Measurements from ENCODE around the gene ZBTB8OS. TPM values are rescaled to one million over a fixed set of nuclear protein-coding genes. Genes with fewer than 3 reads are reported as not detected.
"Not testable (repeated sequence)": the region's sequence is repeated elsewhere in the genome, so short reads cannot be mapped to it uniquely, and the experiment has no call there.

The ZBTB8OS gene
- total RNA-seq (10 to 100 TPM; 12.3 to 17.2 TPM), polyA plus RNA-seq (10 to 100 TPM; 16.1 to 33.8 TPM)

GRCh38 chr1:32650248-32650751 lies at the start of gene ZBTB8OS:
ZBTB8OS (minus strand) TSS chr1:32650550; CDS start chr1:32650529, 21 bp downstream.
- Histone ChIP-seq H3K9me3 (ENCODE audit: control insufficient read depth in 4 of 4, low read length in 3 of 4) (no peaks in the 10 kb centered on the region), H3K9ac (ENCODE audit: low read depth in 1 of 2, low read length in 2 of 2) (peak within 1 kb of the TSS; percentile 94 to 95), H3K27me3 (ENCODE audit: control insufficient read depth in 4 of 4, insufficient read depth in 4 of 4, low read length in 3 of 4) (no peaks in the 10 kb centered on the region), H3K4me1 (ENCODE audit: control insufficient read depth in 4 of 4, insufficient read depth in 4 of 4, low read length in 3 of 4) (peaks cover 4 to 25% (median 18%) of the 10 kb centered on the region in 4 donors), H3K27ac (ENCODE audit: low read depth in 1 of 2, low read length in 2 of 2) (peak within 1 kb of the TSS; percentile 99 to 100), H3K4me3 (ENCODE audit: low read depth in 1 of 3, low read length in 3 of 3) (peak within 1 kb of the TSS; percentile 84 to 100 (median 84)), H3K36me3 (ENCODE audit: control insufficient read depth in 4 of 4, insufficient read depth in 3 of 4, low read depth in 1 of 4, low read length in 3 of 4) (peaks cover 4 to 8% (median 4%) of the 10 kb centered on the region in 4 donors)
- WGBS: under 1% methylated on average over 21 of the region's 21 CpGs
- TF ChIP-seq MAX (IDR thresholded peaks at IDR 0.05) (peak; percentile 87), FOXA2 (IDR thresholded peaks at IDR 0.05) (no peak), YY1 (IDR thresholded peaks at IDR 0.05) (no peak), REST (IDR thresholded peaks at IDR 0.05) (peak; percentile 19), TAF1 (conservative IDR thresholded peaks at IDR 0.05) (peak; percentile 68), CTCF (IDR thresholded peaks at IDR 0.05; ENCODE audit: low read depth, low read length, missing input control) (no peak), SP1 (IDR thresholded peaks at IDR 0.05) (peak; percentile 62), GABPA (IDR thresholded peaks at IDR 0.05 in 1 of 2, conservative IDR thresholded peaks at IDR 0.05 in 1 of 2) (peak; percentile 95 to 97), ATF3 (IDR thresholded peaks at IDR 0.05) (no peak), HNF4A (conservative IDR thresholded peaks at IDR 0.05) (peak; percentile 79 to 88), RAD21 (IDR thresholded peaks at IDR 0.05) (no peak), RXRA (IDR thresholded peaks at IDR 0.05) (peak in 1 of 2 donors; percentile 23), EGR1 (IDR thresholded peaks at IDR 0.05; ENCODE audit: low read depth in 2 of 2) (peak; percentile 42 to 57), JUND (IDR thresholded peaks at IDR 0.05) (peak in 1 of 2 donors; percentile 34), ZBTB33 (IDR thresholded peaks at IDR 0.05) (no peak), NR2F2 (IDR thresholded peaks at IDR 0.05) (no peak), FOXA1 (IDR thresholded peaks at IDR 0.05) (no peak), HNF4G (IDR thresholded peaks at IDR 0.05) (peak; percentile 73)
- peak; percentile 89 for DNase-seq (ENCODE audit: low spot score)

- not testable (repeated sequence) for H3K9ac ChIP-seq (ENCODE audit: low read depth in 1 of 2, low read length in 2 of 2); H3K9me3 ChIP-seq (ENCODE audit: control insufficient read depth in 4 of 4, low read length in 3 of 4); H3K36me3 ChIP-seq (ENCODE audit: control insufficient read depth in 4 of 4, insufficient read depth in 3 of 4, low read depth in 1 of 4, low read length in 3 of 4); H3K4me1 ChIP-seq (ENCODE audit: control insufficient read depth in 4 of 4, insufficient read depth in 4 of 4, low read length in 3 of 4); H3K27me3 ChIP-seq (ENCODE audit: control insufficient read depth in 4 of 4, insufficient read depth in 4 of 4, low read length in 3 of 4); DNase-seq (ENCODE audit: low spot score); H3K27ac ChIP-seq (ENCODE audit: low read depth in 1 of 2, low read length in 2 of 2); H3K4me3 ChIP-seq (ENCODE audit: low read depth in 1 of 3, low read length in 3 of 3)
- 97% methylated on average over 8 of the region's 8 CpGs for WGBS
Measured at GRCh38 chr1:32696996-32697395, 46.6 kb upstream of the ZBTB8OS start.
